H1 (cell line): ENCODE data around the gene POC1B. TPM values are rescaled to one million over a fixed set of nuclear protein-coding genes. Genes with fewer than 3 reads are reported as not detected.

Source experiments
- CTCF ChIA-PET: fragments of 300-600 bp; sonication (Branson Sonifier 250); formaldehyde crosslinking; loops from one replicate; lab custom pipeline; 2021; ENCODE audit not compliant: partially characterized antibody; lab: Charles Lee
- POLR2A ChIA-PET: fragments of 300-600 bp; sonication (Branson Sonifier 250); formaldehyde crosslinking; loops from one replicate; lab custom pipeline; 2021; ENCODE audit warnings: inconsistent platforms; ENCODE audit not compliant: partially characterized antibody; lab: Charles Lee
- DNase-seq, 2 experiments: peaks; one replicate each; pipeline versions ENCODE4 v3.0.0 to v3.0.0-alpha.2; 2010 to 2022; ENCODE audit warnings: low spot score in 2 of 2, low read depth in 1 of 2, mixed read lengths in 1 of 2
- FAIRE-seq: peaks from 2 replicates; lab custom pipeline; 2011; peaks lifted over from hg19 to GRCh38; lab: Jason Lieb, UNC
- H2AFZ ChIP-seq: 2 replicates; pipeline ENCODE4 v1.8.1; 2012; ENCODE audit warnings: low read length, inconsistent platforms
- H2AK5ac ChIP-seq: 2 replicates; pipeline ENCODE4 v1.6.1; 2013; ENCODE audit warnings: low read depth, low read length
- H2BK120ac ChIP-seq: replicated peaks from 2 replicates; pipeline ENCODE3; 2013; ENCODE audit warnings: low read depth, low read length, inconsistent platforms
- H2BK12ac ChIP-seq: 2 replicates; pipeline ENCODE4 v1.6.1; 2013; ENCODE audit warnings: low read depth, low read length
- H2BK15ac ChIP-seq: 2 replicates; pipeline ENCODE4 v1.6.1; 2013; ENCODE audit warnings: low read length
- H2BK20ac ChIP-seq: 2 replicates; pipeline ENCODE4 v1.6.1; 2013; ENCODE audit warnings: low read length
- H2BK5ac ChIP-seq: 2 replicates; pipeline ENCODE4 v1.6.1; 2013; ENCODE audit warnings: low read depth, low read length
- H3K14ac ChIP-seq: 2 replicates; pipeline ENCODE4 v1.6.1; 2013; ENCODE audit warnings: inconsistent platforms; ENCODE audit not compliant: insufficient read length
- H3K18ac ChIP-seq: 2 replicates; pipeline ENCODE4 v1.6.1; 2013; ENCODE audit warnings: low read length; ENCODE audit errors: extremely low read depth
- H3K23ac ChIP-seq: 2 replicates; pipeline ENCODE4 v1.6.1; 2013; ENCODE audit warnings: inconsistent platforms; ENCODE audit not compliant: insufficient read length
- H3K23me2 ChIP-seq: 2 replicates; pipeline ENCODE4 v1.6.1; 2013; ENCODE audit warnings: low read depth, low read length
- H3K27ac ChIP-seq: 2 replicates; pipeline ENCODE4 v1.6.1; 2011; ENCODE audit warnings: low read depth, low read length, inconsistent platforms
- H3K27me3 ChIP-seq, 4 experiments: replicated peaks in 1 of 4; 1 replicate in 1 of 4; 2 replicates in 3 of 4; pipeline versions ENCODE4 v1.6.1 to v1.8.1; 2011 to 2013; ENCODE audit warnings: low read length in 3 of 4, mild to moderate bottlenecking in 3 of 4, inconsistent platforms in 2 of 4, mixed read lengths in 2 of 4, moderate library complexity in 1 of 4; ENCODE audit not compliant: control insufficient read depth in 3 of 4, insufficient read depth in 3 of 4; ENCODE audit errors: extremely low read depth in 1 of 4
- H3K36me3 ChIP-seq, 4 experiments: 2 replicates each; pipeline versions ENCODE4 v1.6.1 to v1.8.1; 2011 to 2013; ENCODE audit warnings: mild to moderate bottlenecking in 4 of 4, low read length in 3 of 4, moderate library complexity in 2 of 4, control low read depth in 1 of 4, inconsistent platforms in 1 of 4; ENCODE audit not compliant: insufficient read depth in 4 of 4, control insufficient read depth in 2 of 4
- H3K4ac ChIP-seq: replicated peaks from 2 replicates; pipeline ENCODE3; 2013; ENCODE audit warnings: low read length, low read depth, mixed read lengths, inconsistent platforms; ENCODE audit not compliant: insufficient read length
- H3K4me1 ChIP-seq, 4 experiments: replicated peaks in 1 of 4; 1 replicate in 1 of 4; 2 replicates in 3 of 4; pipeline versions ENCODE4 v1.6.1 to v1.8.1; 2011 to 2013; ENCODE audit warnings: low read length in 3 of 4, inconsistent platforms in 2 of 4, mixed read lengths in 1 of 4; ENCODE audit not compliant: insufficient read depth in 4 of 4, control insufficient read depth in 3 of 4
- H3K4me2 ChIP-seq, 2 experiments: 2 replicates each; pipeline versions ENCODE4 v1.6.1 to v1.8.1; 2011 to 2013; ENCODE audit warnings: low read depth in 2 of 2, low read length in 2 of 2, control low read depth in 1 of 2, inconsistent platforms in 1 of 2, mild to moderate bottlenecking in 1 of 2; ENCODE audit not compliant: insufficient read depth in 1 of 2
- H3K4me3 ChIP-seq, 4 experiments: fragments of 200-600, 300-600 bp in 1 of 4; sonication (generic), shearing (Covaris generic), sonication (Bioruptor Twin) in 1 of 4; 2 replicates each; pipeline versions ENCODE4 v1.5.1 to v1.8.1; 2011 to 2016; ENCODE audit warnings: low read length in 4 of 4, low read depth in 3 of 4, control low read depth in 2 of 4, inconsistent platforms in 2 of 4, mild to moderate bottlenecking in 2 of 4, mixed read lengths in 1 of 4, moderate library complexity in 1 of 4; ENCODE audit not compliant: insufficient read depth in 2 of 4; ENCODE audit errors: extremely low read depth in 1 of 4
- H3K56ac ChIP-seq: replicated peaks from 2 replicates; pipeline ENCODE3; 2013; ENCODE audit warnings: low read depth, mild to moderate bottlenecking, mixed read lengths, low read length, inconsistent platforms; ENCODE audit not compliant: insufficient read length
- H3K79me1 ChIP-seq: 2 replicates; pipeline ENCODE4 v1.6.1; 2013; ENCODE audit warnings: low read depth, low read length, control low read depth
- H3K79me2 ChIP-seq, 2 experiments: 2 replicates each; pipeline versions ENCODE4 v1.6.1 to v1.8.1; 2012 to 2013; ENCODE audit warnings: low read length in 2 of 2, mild to moderate bottlenecking in 2 of 2, inconsistent platforms in 1 of 2; ENCODE audit not compliant: insufficient read depth in 2 of 2, control insufficient read depth in 1 of 2
- H3K9ac ChIP-seq, 4 experiments: replicated peaks in 1 of 4; 1 replicate in 1 of 4; 2 replicates in 3 of 4; pipeline versions ENCODE4 v1.6.1 to v1.8.1; 2011 to 2013; ENCODE audit warnings: low read depth in 3 of 4, low read length in 3 of 4, control low read depth in 2 of 4, mild to moderate bottlenecking in 2 of 4, moderate library complexity in 2 of 4, inconsistent platforms in 1 of 4; ENCODE audit errors: extremely low read depth in 1 of 4
- H3K9me3 ChIP-seq, 2 experiments: 2 replicates each; pipeline versions ENCODE4 v1.6.1 to v1.8.1; 2012 to 2013; ENCODE audit warnings: mild to moderate bottlenecking in 2 of 2, moderate library complexity in 2 of 2, control low read depth in 1 of 2, inconsistent platforms in 1 of 2, low read depth in 1 of 2, low read length in 1 of 2, mixed read lengths in 1 of 2; ENCODE audit not compliant: insufficient read depth in 2 of 2
- H4K20me1 ChIP-seq, 2 experiments: replicated peaks in 1 of 2; 2 replicates each; pipeline versions ENCODE3 to v1.8.1; 2011 to 2013; ENCODE audit warnings: inconsistent platforms in 2 of 2, low read length in 2 of 2, mild to moderate bottlenecking in 1 of 2; ENCODE audit not compliant: insufficient read depth in 2 of 2, control insufficient read depth in 1 of 2
- H4K5ac ChIP-seq: 2 replicates; pipeline ENCODE4 v1.6.1; 2013; ENCODE audit warnings: low read length, low read depth, mixed read lengths, inconsistent platforms; ENCODE audit not compliant: insufficient read length
- H4K8ac ChIP-seq: 2 replicates; pipeline ENCODE4 v1.8.0; 2013; ENCODE audit warnings: mild to moderate bottlenecking, moderate library complexity, low read length, inconsistent platforms; ENCODE audit not compliant: insufficient read depth; ENCODE audit errors: extremely low read depth
- H4K91ac ChIP-seq: replicated peaks from 2 replicates; pipeline ENCODE3; 2013; ENCODE audit warnings: low read length, mixed read lengths, inconsistent platforms; ENCODE audit not compliant: insufficient read length
- JUN ChIP-seq: IDR thresholded peaks from 2 replicates; pipeline ENCODE4 v1.6.1; 2011; ENCODE audit warnings: low read depth, mild to moderate bottlenecking, improper control_type of control experiment, low read length
- WGBS, 2 experiments: shearing (Covaris generic) in 1 of 2; methylation state at CpG; one replicate each; pipeline versions ENCODE4 v1.1.6 to v1.1.7; 2013 to 2015; ENCODE audit warnings: low lambda C conversion rate in 2 of 2, mixed read lengths in 2 of 2, inconsistent platforms in 1 of 2, low coverage in 1 of 2, missing lambda C conversion rate in 1 of 2; ENCODE audit not compliant: insufficient replicate concordance in 2 of 2, insufficient coverage in 1 of 2, insufficient read length in 1 of 2; ENCODE audit errors: extremely low coverage in 1 of 2, missing lambda C conversion rate in 1 of 2; 5-methylcytosine and 5-hydroxymethylcytosine counted together
- polyA plus RNA-seq, 7 experiments: library from polyadenylated mRNA; depleted of rRNA in 3 of 7; stranded (reverse) in 5 of 7; unstranded in 2 of 7; fragments of >200 nt in 5 of 7; fragments of 200-250 nt in 2 of 7; gene quantifications; 1 replicate in 5 of 7; 2 replicates in 1 of 7; 4 replicates in 1 of 7; pipeline versions ENCODE4 v1.2.1 to v1.2.3, GENCODE V29; 2011 to 2013; ENCODE audit warnings: missing spikeins in 2 of 7, mixed read lengths in 2 of 7
- total RNA-seq: library from RNA; stranded (reverse); fragmentation: NEBNext Ultra II Directional; extraction: Animal tissue kit (Norgen Biotek cat#: 25700); gene quantifications from 2 replicates; pipeline ENCODE4 v1.2.1, GENCODE V29; 2021

Gene POC1B
- total and polyA plus RNA-seq, 2 of the 8 experiments (the other 6 are each of a cell fraction or from before 2014, with no cell fraction given), result 7.5 to 16.3 TPM

GRCh38 chr12:89537389-89537788 lies 11.5 kb upstream of the POC1B start:
- Histone ChIP-seq H2BK15ac (no peak overlapping the region), H3K18ac (no peak overlapping the region), H3K23me2 (no peaks in the 10 kb centered on the region), H3K79me1 (no peaks in the 10 kb centered on the region), H3K56ac (no peak overlapping the region), H2BK5ac (no peak overlapping the region), H2BK20ac (no peak overlapping the region), H3K27ac (no peak overlapping the region), H2BK120ac (no peak overlapping the region), H3K4me1 (no peaks in the 10 kb centered on the region), H3K9me3 (no peaks in the 10 kb centered on the region), H4K91ac (no peak overlapping the region), H3K4me3 (no peak overlapping the region), H3K14ac (no peak overlapping the region), H3K27me3 (no peaks in the 10 kb centered on the region), H3K79me2 (no peaks in the 10 kb centered on the region), H4K20me1 (peaks cover 0 to 4% of the 10 kb centered on the region in 2 experiments), H3K9ac (no peak overlapping the region), H3K4ac (no peak overlapping the region), H2BK12ac (no peak overlapping the region), H3K23ac (no peak overlapping the region), H2AFZ (no peak overlapping the region), H4K8ac (no peak overlapping the region), H3K36me3 (no peaks in the 10 kb centered on the region), H2AK5ac (no peak overlapping the region), H3K4me2 (no peak overlapping the region), H4K5ac (no peak overlapping the region)
- no peak for TF ChIP-seq JUN
- WGBS, 2 experiments, result 92% methylated on average over 3 of the region's 3 CpGs; no CpG with 5 or more reads in 1 of the 2 experiments
- ChIA-PET POLR2A (no interaction called here), CTCF (no interaction called here)
- DNase-seq (no peak), FAIRE-seq (no peak)
